Loucy (cell line): ENCODE data around the gene U2SURP.
"Not testable (repeated sequence)": the region's sequence is repeated elsewhere in the genome, so short reads cannot be mapped to it uniquely, and the experiment has no call there.

ENCODE experiments used
- H2AFZ ChIP-seq: fragments of 200-600 bp; sonication (generic); 2 replicates; pipeline ENCODE4 v1.6.0; 2016; ENCODE audit warnings: antibody characterized with exemption, mild to moderate bottlenecking, low read length, moderate library complexity
- H3F3A ChIP-seq: fragments of 200-600 bp; 2 replicates; pipeline ENCODE4 v1.6.0; 2016; ENCODE audit warnings: antibody characterized with exemption, low read depth, mild to moderate bottlenecking
- H3K27me3 ChIP-seq: fragments of 200-600 bp; sonication (generic); 2 replicates; pipeline ENCODE4 v1.6.1; 2014; ENCODE audit warnings: low read length, mild to moderate bottlenecking; ENCODE audit not compliant: insufficient read depth, poor library complexity, severe bottlenecking
- H3K36me3 ChIP-seq: fragments of 200-600 bp; sonication (generic); 2 replicates; pipeline ENCODE4 v1.6.1; 2016; ENCODE audit warnings: low read length; ENCODE audit not compliant: insufficient read depth
- H3K4me1 ChIP-seq: fragments of 200-600 bp; sonication (generic); 2 replicates; pipeline ENCODE4 v1.5.1; 2014; ENCODE audit warnings: low read length, mild to moderate bottlenecking; ENCODE audit not compliant: insufficient read depth, poor library complexity, severe bottlenecking
- H3K4me2 ChIP-seq: fragments of 200-600 bp; sonication (generic); 2 replicates; pipeline ENCODE4 v1.6.0; 2014; ENCODE audit warnings: antibody characterized with exemption, low read length, low read depth, mild to moderate bottlenecking; ENCODE audit not compliant: poor library complexity, severe bottlenecking
- H3K4me3 ChIP-seq: fragments of 200-600 bp; sonication (generic); 2 replicates; pipeline ENCODE4 v1.5.1; 2014; ENCODE audit warnings: low read length, mild to moderate bottlenecking, mixed read lengths; ENCODE audit not compliant: poor library complexity, severe bottlenecking
- H3K79me2 ChIP-seq: fragments of 200-600 bp; sonication (generic); 2 replicates; pipeline ENCODE4 v1.6.1; 2014; ENCODE audit warnings: low read length; ENCODE audit not compliant: insufficient read depth
- H3K9ac ChIP-seq: fragments of 200-600 bp; sonication (generic); 2 replicates; pipeline ENCODE4 v1.6.0; 2014; ENCODE audit warnings: mild to moderate bottlenecking, low read depth, low read length, moderate library complexity; ENCODE audit not compliant: poor library complexity, severe bottlenecking
- H3K9me2 ChIP-seq: fragments of 200-600 bp; sonication (generic); replicated peaks from 2 replicates; pipeline ENCODE4 v1.6.1; 2016; ENCODE audit warnings: low read depth, low read length, mixed read lengths
- H3K9me3 ChIP-seq: fragments of 200-600 bp; sonication (generic); 2 replicates; pipeline ENCODE4 v1.6.1; 2014; ENCODE audit warnings: mild to moderate bottlenecking, antibody characterized with exemption, low read length, low read depth; ENCODE audit not compliant: insufficient read depth
- H4K20me1 ChIP-seq: fragments of 200-600 bp; sonication (generic); 2 replicates; pipeline ENCODE4 v1.6.0; 2014; ENCODE audit warnings: antibody characterized with exemption, low read length, mild to moderate bottlenecking; ENCODE audit not compliant: insufficient read depth, poor library complexity, severe bottlenecking
- CTCF ChIP-seq: fragments of 200-600 bp; sonication (generic); conservative IDR thresholded peaks from 2 replicates; pipeline ENCODE4 v1.5.1; 2014; ENCODE audit warnings: mild to moderate bottlenecking, antibody characterized with exemption, low read length
- EZH2phosphoT487 ChIP-seq: fragments of 200-600 bp; IDR thresholded peaks from 2 replicates; pipeline ENCODE4 v1.6.1; 2018; ENCODE audit warnings: antibody characterized with exemption, mild to moderate bottlenecking, moderate library complexity, borderline replicate concordance

U2SURP gene

GRCh38 chr3:143073541-143073940 is 72.2 kb downstream of the U2SURP start:
- H4K20me1 ChIP-seq, H3K9me3 ChIP-seq, H3F3A ChIP-seq, H3K4me3 ChIP-seq, H3K9ac ChIP-seq, H3K79me2 ChIP-seq, H3K4me1 ChIP-seq, H3K4me2 ChIP-seq, H2AFZ ChIP-seq, H3K36me3 ChIP-seq, H3K9me2 ChIP-seq, H3K27me3 ChIP-seq: not testable (repeated sequence)

GRCh38 chr3:143073983-143074382 is 72.6 kb downstream of the U2SURP start:
- H3K9ac ChIP-seq, H3K9me2 ChIP-seq, H3K4me1 ChIP-seq, H3F3A ChIP-seq, H4K20me1 ChIP-seq, H3K9me3 ChIP-seq, H3K36me3 ChIP-seq, H3K79me2 ChIP-seq, H3K4me2 ChIP-seq, H2AFZ ChIP-seq, H3K27me3 ChIP-seq, H3K4me3 ChIP-seq: not testable (repeated sequence)

- no peak overlapping the region for H3K4me2 ChIP-seq
- no peak overlapping the region for H3K4me3 ChIP-seq
- no peak for TF ChIP-seq CTCF
- TF ChIP-seq EZH2phosphoT487 = no peak
- H3K36me3 ChIP-seq = no peaks in the 10 kb centered on the region
- no peaks in the 10 kb centered on the region for H4K20me1 ChIP-seq
- no peaks in the 10 kb centered on the region for H3K79me2 ChIP-seq
- no peaks in the 10 kb centered on the region for H3K27me3 ChIP-seq
- H2AFZ ChIP-seq = no peak overlapping the region
- H3K9me3 ChIP-seq = no peaks in the 10 kb centered on the region
- H3K9ac ChIP-seq = no peak overlapping the region
- H3K4me1 ChIP-seq = no peaks in the 10 kb centered on the region
- no peaks in the 10 kb centered on the region for H3K9me2 ChIP-seq
- no peaks in the 10 kb centered on the region for H3F3A ChIP-seq
These were observed 77.5 kb downstream of the U2SURP start for GRCh38 chr3:143078883-143079282.

GRCh38 chr3:143080196-143080595 is 78.8 kb downstream of the U2SURP start:
- Histone ChIP-seq H3K79me2 (no peaks in the 10 kb centered on the region), H3K9me3 (no peaks in the 10 kb centered on the region), H3K4me1 (no peaks in the 10 kb centered on the region), H3K9me2 (no peaks in the 10 kb centered on the region), H3K4me2 (no peak overlapping the region), H3K9ac (no peak overlapping the region), H3F3A (no peaks in the 10 kb centered on the region), H2AFZ (no peak overlapping the region), H3K4me3 (no peak overlapping the region), H4K20me1 (no peaks in the 10 kb centered on the region), H3K36me3 (no peaks in the 10 kb centered on the region), H3K27me3 (no peaks in the 10 kb centered on the region)
- TF ChIP-seq CTCF = no peak
- TF ChIP-seq EZH2phosphoT487 = no peak
